OCI-LY3 (cell line): ENCODE measurements around the gene FOSL1.
A peak's percentile ranks its signal among the peaks of the same experiment; 100 is the strongest.

Experiments
- H2AFZ ChIP-seq: fragments of 200-600, 300-600 bp; shearing (Covaris generic); 2 replicates; pipeline ENCODE4 v1.6.0; 2014; ENCODE audit warnings: antibody characterized with exemption, low read depth, low read length
- H3K27ac ChIP-seq: fragments of 200-600, 300-600 bp; sonication (generic); 2 replicates; pipeline ENCODE4 v1.5.1; 2014; ENCODE audit warnings: mild to moderate bottlenecking, low read length, moderate library complexity, mixed read lengths
- H3K27me3 ChIP-seq: fragments of 200-600, 300-600 bp; sonication (generic); 2 replicates; pipeline ENCODE4 v1.6.1; 2014; ENCODE audit warnings: low read depth, low read length, mixed read lengths
- H3K36me3 ChIP-seq: fragments of 200-600, 300-600 bp; sonication (generic); replicated peaks from 2 replicates; pipeline ENCODE3; 2014; ENCODE audit warnings: low read depth, low read length, mixed read lengths
- H3K4me1 ChIP-seq: fragments of 300-600, 200-600 bp; sonication (generic); 2 replicates; pipeline ENCODE4 v1.6.1; 2014; ENCODE audit warnings: low read length, mixed read lengths
- H3K4me2 ChIP-seq: fragments of 200-600, 300-600 bp; sonication (generic); 2 replicates; pipeline ENCODE4 v1.6.1; 2014; ENCODE audit warnings: low read length, mixed read lengths
- H3K4me3 ChIP-seq: fragments of 300-600, 200-600 bp; sonication (generic); 2 replicates; pipeline ENCODE4 v1.5.1; 2014; ENCODE audit warnings: antibody characterized with exemption, mild to moderate bottlenecking, low read length, moderate library complexity
- H3K79me2 ChIP-seq: fragments of 300-600, 200-600 bp; shearing (Covaris generic); 2 replicates; pipeline ENCODE4 v1.6.1; 2014; ENCODE audit warnings: mild to moderate bottlenecking, low read length, mixed read lengths
- H3K9ac ChIP-seq: fragments of 300-600, 200-600 bp; shearing (Covaris generic); 2 replicates; pipeline ENCODE4 v1.6.0; 2014; ENCODE audit warnings: mild to moderate bottlenecking, low read length, moderate library complexity
- H3K9me3 ChIP-seq: fragments of 200-600, 300-600 bp; shearing (Covaris generic); 2 replicates; pipeline ENCODE4 v1.6.1; 2014; ENCODE audit warnings: low read length, mixed read lengths; ENCODE audit not compliant: insufficient read depth
- H4K20me1 ChIP-seq: fragments of 200-600, 300-600 bp; sonication (generic); 2 replicates; pipeline ENCODE4 v1.6.1; 2016; ENCODE audit warnings: low read length, mixed read lengths; ENCODE audit not compliant: insufficient read depth
- CTCF ChIP-seq: fragments of 200-600, 300-600 bp; sonication (generic); IDR thresholded peaks from 2 replicates; pipeline ENCODE4 v1.5.1; 2014; ENCODE audit warnings: antibody characterized with exemption, low read length, low read depth
- EZH2phosphoT487 ChIP-seq: fragments of 200-600 bp; shearing (Covaris generic); IDR thresholded peaks from 2 replicates; pipeline ENCODE4 v1.6.1; 2018; ENCODE audit warnings: antibody characterized with exemption, mixed run types, low read depth

Gene FOSL1

GRCh38 chr11:65862941-65863888, 37.0 kb downstream of the FOSL1 start:
- Histone ChIP-seq H3K27ac (no peak overlapping the region), H3K27me3 (no peaks in the 10 kb centered on the region), H3K4me2 (no peak overlapping the region), H3K9ac (no peak overlapping the region), H4K20me1 (no peaks in the 10 kb centered on the region; the same call in 1 of the 2 replicates), H3K9me3 (no peaks in the 10 kb centered on the region), H3K4me1 (peaks cover 12% of the 10 kb centered on the region), H2AFZ (no peak overlapping the region), H3K36me3 (peaks cover 65% of the 10 kb centered on the region), H3K79me2 (peaks cover 21% of the 10 kb centered on the region), H3K4me3 (no peak overlapping the region)
- no peak for TF ChIP-seq EZH2phosphoT487
- no peak for TF ChIP-seq CTCF

- TF ChIP-seq EZH2phosphoT487 (no peak), CTCF (no peak)
- H3K36me3 ChIP-seq = peaks cover 58% of the 10 kb centered on the region
- no peak overlapping the region for H3K27ac ChIP-seq
- H3K9ac ChIP-seq = no peak overlapping the region
- H3K4me2 ChIP-seq = no peak overlapping the region
- peaks cover 12% of the 10 kb centered on the region for H3K4me1 ChIP-seq
- no peak overlapping the region for H2AFZ ChIP-seq
- peaks cover 2% of the 10 kb centered on the region for H4K20me1 ChIP-seq
- no peaks in the 10 kb centered on the region for H3K9me3 ChIP-seq
- peaks cover 28% of the 10 kb centered on the region for H3K79me2 ChIP-seq
- H3K27me3 ChIP-seq = no peaks in the 10 kb centered on the region
- no peak overlapping the region for H3K4me3 ChIP-seq
Measured at GRCh38 chr11:65862191-65862735, 37.9 kb downstream of the FOSL1 start.

- TF ChIP-seq CTCF = no peak
- TF ChIP-seq EZH2phosphoT487 = no peak
- Histone ChIP-seq H3K4me1 (peaks cover 13% of the 10 kb centered on the region), H2AFZ (no peak overlapping the region), H4K20me1 (peaks cover 8% of the 10 kb centered on the region), H3K4me3 (peak overlapping the region; percentile 85), H3K4me2 (peak overlapping the region; percentile 92), H3K79me2 (peaks cover 34% of the 10 kb centered on the region), H3K27ac (no peak overlapping the region), H3K9me3 (no peaks in the 10 kb centered on the region), H3K9ac (peak overlapping the region; percentile 97), H3K36me3 (peaks cover 56% of the 10 kb centered on the region), H3K27me3 (no peaks in the 10 kb centered on the region)
Measured at GRCh38 chr11:65861533-65862183, 38.5 kb downstream of the FOSL1 start.

- Histone ChIP-seq H3K4me3 (peak overlapping the region; percentile 85), H3K4me1 (peaks cover 18% of the 10 kb centered on the region), H3K27me3 (no peaks in the 10 kb centered on the region), H2AFZ (no peak overlapping the region), H3K9me3 (no peaks in the 10 kb centered on the region), H3K79me2 (peaks cover 40% of the 10 kb centered on the region), H3K4me2 (peak overlapping the region; percentile 92), H3K9ac (peak overlapping the region; percentile 97), H4K20me1 (peaks cover 13% of the 10 kb centered on the region), H3K27ac (peak overlapping the region; percentile 92), H3K36me3 (peaks cover 58% of the 10 kb centered on the region)
- TF ChIP-seq EZH2phosphoT487 (no peak), CTCF (no peak)
Measured at GRCh38 chr11:65861165-65861505, 39.1 kb downstream of the FOSL1 start.
